GM04504 (cell line): ENCODE results near the gene SMARCC1.
A peak's percentile ranks its signal among the peaks of the same experiment; 100 is the strongest.

Experiments
- DNase-seq: peaks from one replicate; pipeline ENCODE4 v3.0.0-alpha.2; 2012; ENCODE audit warnings: low read depth

SMARCC1 gene

DNA sequence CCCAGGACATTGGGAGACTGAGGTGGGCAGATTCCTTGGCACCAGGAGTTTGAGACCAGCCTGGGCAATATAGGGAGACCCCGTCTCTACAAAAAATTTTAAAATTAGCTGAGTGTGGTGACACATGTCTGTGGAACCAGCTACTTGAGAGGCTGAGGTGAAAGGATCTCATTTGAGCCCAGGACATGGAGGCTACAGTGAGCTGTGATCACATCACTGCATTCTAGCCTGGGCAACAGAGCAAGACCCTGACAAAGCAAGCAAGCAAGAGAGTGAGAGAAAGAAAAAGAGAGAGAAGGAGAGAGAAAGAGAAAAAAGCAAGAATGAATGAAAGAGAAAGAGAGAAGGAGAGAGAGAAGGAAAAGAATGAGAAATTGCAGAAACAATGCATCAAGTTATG lies 150.9 kb downstream of the SMARCC1 start:
- no peak for DNase-seq

DNA sequence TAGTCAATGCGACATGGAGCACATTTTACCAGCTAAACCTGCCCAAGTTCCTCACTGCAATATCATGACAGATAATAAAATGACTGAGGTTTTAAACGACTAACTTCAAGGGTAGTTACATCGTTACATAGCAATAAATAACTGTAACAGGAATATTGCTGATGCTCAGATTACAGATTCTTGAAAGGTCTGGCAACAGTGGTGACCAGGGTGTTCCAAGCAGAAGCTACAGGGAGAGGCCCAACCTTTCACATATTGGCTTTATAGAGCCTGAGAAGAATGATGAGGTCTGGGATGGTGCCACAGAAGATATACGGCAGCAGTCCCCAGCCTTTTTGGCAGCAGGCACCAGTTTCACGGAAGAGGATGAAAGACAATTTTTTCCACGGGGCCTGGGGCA lies 151.9 kb downstream of the SMARCC1 start:
- no peak for DNase-seq

- no peak for DNase-seq
Measured at GRCh38 chr3:47628426-47628825, 153.3 kb downstream of the SMARCC1 start.

- no peak for DNase-seq
Measured at GRCh38 chr3:47622671-47623461, 158.8 kb downstream of the SMARCC1 start.

GRCh38 chr3:47617086-47618010 lies 164.3 kb downstream of the SMARCC1 start:
- DNase-seq: peak; percentile 4

GRCh38 chr3:47614788-47615187 lies 166.9 kb downstream of the SMARCC1 start:
- DNase-seq: no peak

DNA sequence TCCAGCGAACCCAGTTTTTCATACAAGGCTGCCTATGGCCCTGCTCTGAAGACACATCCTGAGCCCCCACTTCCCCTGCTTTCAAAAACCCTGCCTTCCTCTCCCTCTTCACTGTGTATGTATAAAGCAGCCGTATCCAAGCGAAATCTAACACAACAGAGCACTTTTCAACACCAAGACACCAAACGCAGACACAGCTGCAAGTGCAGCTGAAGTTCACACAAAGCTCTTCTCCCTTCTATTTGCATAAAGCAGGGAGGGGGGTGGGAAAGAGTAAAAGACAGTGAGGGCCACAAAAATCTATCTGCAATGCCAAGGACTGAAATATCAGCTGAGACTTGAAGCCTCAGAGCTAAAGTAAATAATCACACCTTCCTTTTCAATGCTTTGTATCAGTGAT lies 168.0 kb downstream of the SMARCC1 start:
- no peak for DNase-seq

DNA sequence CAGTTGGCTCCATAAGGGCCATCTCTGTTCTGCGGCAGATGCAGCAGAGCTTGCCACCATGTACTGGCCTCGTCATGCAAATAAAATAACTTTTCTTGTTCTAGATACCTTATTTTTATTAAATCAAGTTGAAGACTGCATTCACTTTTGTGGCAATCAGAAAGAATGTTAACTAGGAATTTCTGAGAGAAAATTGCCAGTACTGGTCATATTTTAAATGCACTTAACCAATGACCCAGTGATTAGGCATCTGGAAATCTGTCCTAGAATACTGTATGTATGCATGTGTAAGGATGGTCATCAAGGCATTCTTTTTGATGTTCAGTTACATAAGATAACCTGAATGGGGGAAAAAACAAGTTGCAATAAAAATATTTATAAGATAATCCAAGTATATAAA lies 168.8 kb downstream of the SMARCC1 start:
- no peak for DNase-seq

DNA sequence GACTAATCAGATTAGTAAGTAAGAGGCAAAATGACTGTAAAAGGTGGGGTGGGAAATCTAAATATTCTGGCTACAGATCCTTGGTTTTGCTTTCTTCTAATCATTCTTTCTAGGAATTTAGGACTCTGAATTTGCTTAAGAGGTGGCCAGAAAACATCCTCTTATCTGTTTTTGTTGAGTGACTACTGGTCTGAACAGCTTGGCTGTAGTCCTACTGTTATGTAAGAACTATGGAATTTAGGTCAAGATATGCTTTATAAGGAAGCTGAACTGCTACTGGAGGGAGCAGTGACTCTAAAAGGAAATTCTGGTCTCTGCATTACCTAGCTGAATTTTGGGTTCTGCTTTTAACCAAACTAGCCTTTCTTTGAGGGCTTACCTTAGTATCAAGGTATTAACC lies 169.5 kb downstream of the SMARCC1 start:
- peak; percentile 21 for DNase-seq

DNA sequence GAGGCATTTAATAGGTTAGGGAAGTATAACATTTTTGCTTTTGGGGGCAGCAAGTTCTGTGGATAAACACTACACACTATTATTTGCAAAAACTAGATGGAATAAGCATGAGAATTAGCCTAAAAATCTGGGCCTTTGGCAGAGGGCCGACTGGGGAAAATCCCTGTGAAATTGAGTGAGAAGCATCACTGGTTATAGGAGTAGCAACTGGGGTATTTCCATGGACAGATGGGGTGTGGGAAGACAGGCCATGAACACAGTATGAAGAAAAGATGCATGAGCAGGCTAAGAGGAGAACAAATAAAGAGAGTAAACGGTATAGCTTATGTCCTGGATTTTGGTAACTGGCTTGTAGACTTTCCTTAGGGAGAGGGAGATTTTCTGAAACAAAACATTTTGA lies 170.1 kb downstream of the SMARCC1 start:
- DNase-seq: no peak

- no peak for DNase-seq
Measured at GRCh38 chr3:47610583-47610982, 171.1 kb downstream of the SMARCC1 start.

DNA sequence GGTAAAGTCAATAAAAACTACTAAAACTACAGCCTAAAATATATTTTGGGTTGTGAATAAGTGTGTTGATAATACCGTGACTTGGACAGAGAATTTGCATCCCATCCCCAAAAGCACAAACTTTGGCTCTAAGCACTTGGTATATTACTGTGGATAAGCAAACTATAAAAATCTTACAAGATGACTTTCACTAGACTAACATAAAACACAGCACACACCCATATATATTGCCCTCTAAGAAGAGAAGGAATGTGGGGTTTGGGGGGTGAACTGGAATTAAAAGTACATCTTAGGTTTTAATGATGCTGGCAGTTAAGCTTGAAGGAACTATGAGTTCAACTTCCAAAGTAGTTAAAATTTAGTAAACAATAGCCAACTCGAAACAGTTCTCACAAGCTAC lies 174.4 kb downstream of the SMARCC1 start:
- DNase-seq: no peak

- no peak for DNase-seq
Measured at GRCh38 chr3:47606165-47606564, 175.5 kb downstream of the SMARCC1 start.

GRCh38 chr3:47605652-47606051 lies 176.0 kb downstream of the SMARCC1 start:
- DNase-seq: no peak

DNA sequence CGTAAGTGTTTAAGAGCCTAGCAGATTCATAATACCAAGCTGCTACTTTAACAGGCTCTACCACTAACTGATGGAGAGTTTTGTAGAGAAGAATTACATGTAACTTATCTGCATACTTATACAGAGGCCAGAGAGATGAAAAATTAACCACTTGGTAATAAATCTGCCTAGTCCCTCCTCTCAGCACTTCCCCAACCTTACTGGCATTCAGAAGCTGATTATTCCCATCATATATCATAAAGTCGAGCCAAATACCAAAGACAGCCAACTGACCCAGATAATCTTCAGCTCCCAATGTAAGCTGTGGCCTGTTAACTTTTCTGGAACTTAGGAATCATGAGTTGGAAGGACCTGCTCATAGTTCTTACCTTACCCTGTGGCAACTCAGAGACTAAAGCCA lies 177.5 kb downstream of the SMARCC1 start:
- DNase-seq: no peak

GRCh38 chr3:47603332-47603731 lies 178.4 kb downstream of the SMARCC1 start:
- DNase-seq: no peak

- DNase-seq: no peak
Measured at GRCh38 chr3:47601281-47601680, 180.4 kb downstream of the SMARCC1 start.

DNA sequence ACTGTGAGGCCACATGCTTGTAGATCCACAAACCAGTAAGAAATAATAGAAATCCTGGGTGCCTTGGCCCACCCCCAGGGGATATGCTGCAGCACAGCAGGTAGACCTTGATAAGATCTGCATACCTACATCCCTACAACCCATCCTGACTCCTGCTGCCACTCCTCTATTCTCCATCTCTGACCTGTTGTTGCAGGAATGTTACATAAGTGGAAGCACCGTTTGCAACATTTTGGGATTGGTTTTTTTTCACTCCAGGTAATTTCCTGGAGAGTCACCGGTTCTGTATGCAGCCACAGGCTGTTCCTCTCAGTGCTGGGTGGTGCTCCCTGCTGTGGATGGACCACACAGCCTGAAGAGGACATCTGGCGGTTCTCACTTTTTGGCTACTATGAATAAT lies 186.9 kb downstream of the SMARCC1 start:
- DNase-seq: no peak

DNA sequence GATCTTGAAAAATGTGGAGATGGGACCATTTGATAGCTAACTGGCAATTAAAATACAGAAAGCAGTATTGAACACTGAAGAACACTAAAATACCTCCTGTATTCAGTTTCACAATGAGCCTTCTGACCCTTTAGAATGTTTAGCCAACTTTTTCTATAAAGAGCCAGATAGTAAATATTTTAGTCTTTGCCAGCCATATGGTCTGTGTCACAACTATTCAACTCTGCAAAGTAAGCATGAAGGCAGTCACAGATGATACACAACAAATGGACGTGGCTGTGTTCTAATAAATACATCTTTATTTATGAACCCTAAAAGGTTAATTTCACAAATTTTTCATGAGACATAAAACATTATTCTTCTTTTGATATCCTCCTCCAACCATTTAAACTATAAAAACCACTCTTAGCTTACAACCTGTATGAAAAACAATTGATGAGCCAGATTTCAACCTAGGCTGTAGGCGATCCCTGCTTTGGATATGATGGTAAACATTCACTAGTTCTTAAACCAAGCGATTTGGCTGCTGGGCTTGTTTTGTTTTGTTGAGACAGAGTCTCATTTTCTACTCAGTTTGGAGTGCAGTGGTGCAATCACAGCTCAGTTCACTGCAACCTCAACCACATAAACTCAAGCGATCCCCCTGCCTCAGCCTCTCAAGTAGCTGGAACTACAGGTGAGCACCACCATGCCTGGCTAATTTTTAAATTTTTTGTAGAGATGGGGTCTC lies 189.5 kb downstream of the SMARCC1 start:
- DNase-seq: no peak

DNA sequence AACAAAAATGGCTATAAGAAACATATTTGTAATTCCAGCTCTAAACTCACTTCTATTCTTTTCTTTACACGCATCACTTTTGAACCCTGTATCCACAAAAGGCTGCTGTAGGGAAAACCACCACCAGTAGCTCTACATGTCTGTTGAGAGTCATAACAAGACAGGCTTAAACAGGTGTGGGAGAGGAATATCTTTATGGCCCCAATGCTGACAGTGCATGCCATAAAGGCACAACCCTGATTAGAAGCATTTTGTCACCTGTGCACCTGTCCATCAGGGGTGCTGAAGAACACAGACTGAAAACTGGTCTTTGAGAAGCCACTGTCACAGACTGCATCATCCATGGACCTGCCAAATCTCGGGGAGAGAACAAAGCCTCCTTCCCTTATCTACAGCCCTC lies 191.5 kb downstream of the SMARCC1 start:
- DNase-seq: no peak

- DNase-seq: no peak
Measured at GRCh38 chr3:47588587-47588986, 193.1 kb downstream of the SMARCC1 start.

DNA sequence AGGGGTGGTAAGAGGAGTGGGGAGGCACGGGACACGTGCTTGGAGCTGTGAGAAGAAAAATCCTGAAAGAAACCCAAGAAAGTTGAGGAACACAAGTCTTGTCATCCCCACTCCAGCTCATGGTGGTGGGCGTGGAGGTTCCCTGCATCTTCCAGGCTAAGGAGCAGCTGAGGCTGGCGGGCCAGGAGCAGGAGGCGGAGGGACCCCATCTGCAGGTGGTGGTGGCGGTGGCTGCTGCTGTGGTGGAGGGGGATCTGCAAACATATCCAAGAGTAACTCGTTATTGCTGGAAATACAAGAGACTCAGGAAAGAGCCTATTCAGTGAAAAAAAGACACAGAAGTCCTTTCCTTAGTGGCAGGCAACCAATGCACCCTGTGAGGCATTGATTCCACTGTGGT lies 193.6 kb downstream of the SMARCC1 start:
- no peak for DNase-seq

DNA sequence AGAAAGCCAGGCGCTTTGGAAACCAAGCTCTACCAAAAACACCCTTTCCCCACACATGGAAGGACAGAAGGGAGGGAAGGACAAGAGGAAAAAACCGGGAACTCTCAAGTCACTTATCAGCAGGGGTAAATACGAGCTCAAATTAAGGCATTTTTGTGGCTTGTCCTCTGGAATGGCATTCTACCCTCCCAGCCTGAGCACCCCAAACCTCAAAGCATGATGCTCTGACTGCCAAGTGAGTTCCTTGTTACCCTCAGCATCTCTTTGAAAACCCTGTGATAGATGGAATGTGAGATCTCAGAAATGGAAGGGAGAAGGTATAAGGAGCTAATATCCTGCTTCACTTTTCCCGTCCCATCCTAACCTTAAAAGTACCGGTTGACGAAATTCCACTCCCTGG lies 194.9 kb downstream of the SMARCC1 start:
- DNase-seq: no peak
